Measurements from ENCODE around the gene ALDH16A1. TPM values are rescaled to one million over a fixed set of nuclear protein-coding genes. Genes with fewer than 3 reads are reported as not detected.
A peak's percentile ranks its signal among the peaks of the same experiment; 100 is the strongest.

The ALDH16A1 gene
- total and polyA plus RNA-seq, 2 donors (not counting 3 experiments of a cell fraction or from before 2014, with no cell fraction given): 27.6 to 33.2 TPM

- H3K27ac ChIP-seq (ENCODE audit: insufficient read depth, low read depth, low read length): no peak overlapping the region
- intact Hi-C loops (cut with micrococcal nuclease) (no loop called here), dilution Hi-C loops (cut with MboI; ENCODE audit: extremely low pct_ligation_motif_present, low sequenced_read_pairs) (no loop called here)
- no peaks in the 10 kb centered on the region for H3K9me1 ChIP-seq (replicated peaks; ENCODE audit: control insufficient read depth, extremely low read depth, insufficient read depth, low read length)
- no peaks in the 10 kb centered on the region for H3K79me2 ChIP-seq (ENCODE audit: control insufficient read depth, insufficient read depth, low read length)
- no peak overlapping the region for H2AFZ ChIP-seq (ENCODE audit: low read depth, low read length)
- BruUV-seq (replicated peaks): no TSS peak
- H3K27me3 ChIP-seq (ENCODE audit: control insufficient read depth in 2 of 2, insufficient read depth in 2 of 2, low read length in 2 of 2): no peaks in the 10 kb centered on the region
- ChIA-PET CTCF (interaction anchor here (0.8 kb wide), 1 partner anchor 52 kb away, joined by 3 read pairs; no protein-coding TSS in a partner anchor), POLR2A (no interaction called here)
- FAIRE-seq (peak; percentile 21), DNase-seq (ENCODE audit: low read depth, low spot score) (no peak)
- TF ChIP-seq CTCF (IDR thresholded peaks at IDR 0.05; ENCODE audit: extremely low read depth in 1 of 2, insufficient read depth in 1 of 2, low read depth in 1 of 2, low read length in 2 of 2): no peak
- TF ChIP-seq MYC (IDR thresholded peaks at IDR 0.05; ENCODE audit: low read depth, low read length): no peak
- TF ChIP-seq JUN (IDR thresholded peaks at IDR 0.05; ENCODE audit: borderline replicate concordance, insufficient read depth, insufficient read length, low read depth): no peak
- TF ChIP-seq FOS (IDR thresholded peaks at IDR 0.05; ENCODE audit: borderline replicate concordance, insufficient read depth, low read length): no peak
- TF ChIP-seq GATA2 (IDR thresholded peaks at IDR 0.05; ENCODE audit: insufficient read depth, insufficient read length, low read depth, low read length): no peak
- no peak for TF ChIP-seq POLR2A (IDR thresholded peaks at IDR 0.05; ENCODE audit: low read depth, low read length)
- TF ChIP-seq POLR2AphosphoS5 (IDR thresholded peaks at IDR 0.05; ENCODE audit: insufficient read depth, low read depth, low read length): no peak
- TF ChIP-seq MAX (IDR thresholded peaks at IDR 0.05; ENCODE audit: insufficient read depth, insufficient read length): no peak
- no peaks in the 10 kb centered on the region for H3K9me3 ChIP-seq (replicated peaks; ENCODE audit: control insufficient read depth, insufficient read depth, low read length)
- no peak overlapping the region for H3K4me2 ChIP-seq (ENCODE audit: insufficient read depth, low read length)
- no peak overlapping the region for H3K9ac ChIP-seq (replicated peaks; ENCODE audit: extremely low read depth, insufficient read depth, low read length)
- H3K4me3 ChIP-seq (replicated peaks in 1 of 3; ENCODE audit: insufficient read depth in 1 of 3, low read depth in 1 of 3, low read length in 3 of 3): no peak overlapping the region
- peaks cover 0 to 4% of the 10 kb centered on the region in 2 experiments for H3K36me3 ChIP-seq (ENCODE audit: control insufficient read depth in 2 of 2, extremely low read depth in 1 of 2, insufficient read depth in 2 of 2, low read length in 2 of 2)
- no peaks in the 10 kb centered on the region for H4K20me1 ChIP-seq (replicated peaks; ENCODE audit: control insufficient read depth, extremely low read depth, insufficient read depth, low read length)
- peaks cover 6% of the 10 kb centered on the region for H3K4me1 ChIP-seq (ENCODE audit: control insufficient read depth, extremely low read depth, insufficient read depth, low read length)
Measured at GRCh38 chr19:49518033-49518432, 65.0 kb downstream of the ALDH16A1 start.

MicroRNA genes within 50 kb of the gene (microRNA counts, 767-probe panel; counts per million panel counts)
- 723 counts per million, percentile 96 among the panel's probes with 10 or more counts for microRNA hsa-miR-150-5p

Small RNAs within 50 kb of the gene (microRNA-seq; reads per million reads assigned to microRNA genes)
- gene MIR150 (ENCODE audit: borderline number of aligned reads, borderline replicate concordance): 8.8 reads per million, percentile 22 among the genes with 10 or more reads in this experiment

Small RNAs within 50 kb of the gene (small RNA-seq; reads per million reads assigned to genes)
- gene COX6CP7 (ENCODE audit: insufficient read depth, insufficient read length, low read depth, low replicate concordance): not detected
- gene MIR150 (ENCODE audit: insufficient read depth, insufficient read length, low read depth, low replicate concordance): not detected
- not detected for gene SNORD32A (ENCODE audit: insufficient read depth, insufficient read length, low read depth, low replicate concordance)
- gene SNORD33 (ENCODE audit: insufficient read depth, insufficient read length, low read depth, low replicate concordance): not detected
- gene SNORD34 (ENCODE audit: insufficient read depth, insufficient read length, low read depth, low replicate concordance): not detected
- gene SNORD35A (ENCODE audit: insufficient read depth, insufficient read length, low read depth, low replicate concordance): not detected
- not detected for gene SNORD35B (ENCODE audit: insufficient read depth, insufficient read length, low read depth, low replicate concordance)

Other genes starting within 250 kb of the ALDH16A1 start
- 1.6 and 3.6 TPM in 2 replicates for gene SLC6A16, start 128.0 kb upstream of the ALDH16A1 start, total RNA-seq
- gene SLC6A16, start 128.0 kb upstream of the ALDH16A1 start, polyA plus RNA-seq: 0.72 and 1.1 TPM in 2 replicates
- gene CD37, start 117.8 kb upstream of the ALDH16A1 start, total RNA-seq: not detected in 2 replicates
- gene CD37, start 117.8 kb upstream of the ALDH16A1 start, polyA plus RNA-seq: not detected in 2 replicates
- gene TEAD2, start 90.8 kb upstream of the ALDH16A1 start, total RNA-seq: 89.4 and 93.3 TPM in 2 replicates
- 60.3 and 60.9 TPM in 2 replicates for gene TEAD2, start 90.8 kb upstream of the ALDH16A1 start, polyA plus RNA-seq
- not detected in 2 replicates for gene DKKL1, start 89.3 kb upstream of the ALDH16A1 start, total RNA-seq
- gene DKKL1, start 89.3 kb upstream of the ALDH16A1 start, polyA plus RNA-seq: 0.21 and 0.35 TPM in 2 replicates
- gene KASH5, start 65.0 kb upstream of the ALDH16A1 start, total RNA-seq: not detected in 2 replicates
- 0.03 TPM in 1 of 2 replicates, not detected in the other for gene KASH5, start 65.0 kb upstream of the ALDH16A1 start, polyA plus RNA-seq
- gene PTH2, start 29.8 kb upstream of the ALDH16A1 start, total RNA-seq: not detected in 2 replicates
- not detected in 2 replicates for gene PTH2, start 29.8 kb upstream of the ALDH16A1 start, polyA plus RNA-seq
- gene GFY, start 27.8 kb upstream of the ALDH16A1 start, total RNA-seq: not detected in 2 replicates
- gene GFY, start 27.8 kb upstream of the ALDH16A1 start, polyA plus RNA-seq: not detected in 2 replicates
- gene SLC17A7, start 11.7 kb upstream of the ALDH16A1 start, total RNA-seq: 0.13 and 0.25 TPM in 2 replicates
- 0.06 and 0.07 TPM in 2 replicates for gene SLC17A7, start 11.7 kb upstream of the ALDH16A1 start, polyA plus RNA-seq
- gene PIH1D1, start 1.4 kb upstream of the ALDH16A1 start, total RNA-seq: 84.1 and 86.9 TPM in 2 replicates
- 72.6 and 83.2 TPM in 2 replicates for gene PIH1D1, start 1.4 kb upstream of the ALDH16A1 start, polyA plus RNA-seq
- gene FLT3LG, start 21.0 kb downstream of the ALDH16A1 start, total RNA-seq: 4.7 and 5.7 TPM in 2 replicates
- 5.0 and 5.6 TPM in 2 replicates for gene FLT3LG, start 21.0 kb downstream of the ALDH16A1 start, polyA plus RNA-seq
- gene RPL13A, start 34.4 kb downstream of the ALDH16A1 start, total RNA-seq: 2,291 and 2,318 TPM in 2 replicates
- 4,148 and 5,694 TPM in 2 replicates for gene RPL13A, start 34.4 kb downstream of the ALDH16A1 start, polyA plus RNA-seq
- gene RPS11, start 43.2 kb downstream of the ALDH16A1 start, total RNA-seq: 1,764 and 1,843 TPM in 2 replicates
- 4,411 and 4,760 TPM in 2 replicates for gene RPS11, start 43.2 kb downstream of the ALDH16A1 start, polyA plus RNA-seq
- gene FCGRT, start 59.4 kb downstream of the ALDH16A1 start, total RNA-seq: 98.2 and 134 TPM in 2 replicates
- gene FCGRT, start 59.4 kb downstream of the ALDH16A1 start, polyA plus RNA-seq: 197 and 215 TPM in 2 replicates
- 94.4 and 96.1 TPM in 2 replicates for gene RCN3, start 74.8 kb downstream of the ALDH16A1 start, total RNA-seq
- 52.7 and 68.3 TPM in 2 replicates for gene RCN3, start 74.8 kb downstream of the ALDH16A1 start, polyA plus RNA-seq
- gene NOSIP, start 127.3 kb downstream of the ALDH16A1 start, total RNA-seq: 77.5 and 79.8 TPM in 2 replicates
- gene NOSIP, start 127.3 kb downstream of the ALDH16A1 start, polyA plus RNA-seq: 128 and 199 TPM in 2 replicates
- gene PRRG2, start 128.1 kb downstream of the ALDH16A1 start, total RNA-seq: 1.5 and 2.6 TPM in 2 replicates
- 2.9 and 3.0 TPM in 2 replicates for gene PRRG2, start 128.1 kb downstream of the ALDH16A1 start, polyA plus RNA-seq
- gene PRR12, start 138.0 kb downstream of the ALDH16A1 start, total RNA-seq: 35.6 and 37.0 TPM in 2 replicates
- gene PRR12, start 138.0 kb downstream of the ALDH16A1 start, polyA plus RNA-seq: 1.6 and 1.9 TPM in 2 replicates
- 84.8 and 89.5 TPM in 2 replicates for gene RRAS, start 186.9 kb downstream of the ALDH16A1 start, total RNA-seq
- gene RRAS, start 186.9 kb downstream of the ALDH16A1 start, polyA plus RNA-seq: 250 and 329 TPM in 2 replicates
- gene SCAF1, start 189.0 kb downstream of the ALDH16A1 start, total RNA-seq: 75.8 and 83.8 TPM in 2 replicates
- gene SCAF1, start 189.0 kb downstream of the ALDH16A1 start, polyA plus RNA-seq: 9.6 and 13.3 TPM in 2 replicates
- gene IRF3, start 212.6 kb downstream of the ALDH16A1 start, total RNA-seq: 73.5 and 79.1 TPM in 2 replicates
- 64.8 and 92.1 TPM in 2 replicates for gene IRF3, start 212.6 kb downstream of the ALDH16A1 start, polyA plus RNA-seq
- gene BCL2L12, start 212.7 kb downstream of the ALDH16A1 start, total RNA-seq: 52.4 and 58.5 TPM in 2 replicates
- gene BCL2L12, start 212.7 kb downstream of the ALDH16A1 start, polyA plus RNA-seq: 49.8 and 62.2 TPM in 2 replicates
- gene PRMT1, start 224.0 kb downstream of the ALDH16A1 start, total RNA-seq: 234 and 242 TPM in 2 replicates
- gene PRMT1, start 224.0 kb downstream of the ALDH16A1 start, polyA plus RNA-seq: 542 and 599 TPM in 2 replicates
- 3.3 and 4.4 TPM in 2 replicates for gene ADM5, start 236.4 kb downstream of the ALDH16A1 start, total RNA-seq
- gene ADM5, start 236.4 kb downstream of the ALDH16A1 start, polyA plus RNA-seq: 3.3 and 4.5 TPM in 2 replicates
- gene CPT1C, start 237.9 kb downstream of the ALDH16A1 start, total RNA-seq: 24.7 and 45.7 TPM in 2 replicates
- gene CPT1C, start 237.9 kb downstream of the ALDH16A1 start, polyA plus RNA-seq: 80.8 and 88.3 TPM in 2 replicates